GM19238 (cell line): Measurements from ENCODE around the gene SMYD5.

Experiments
- DNase-seq: peaks from one replicate; pipeline ENCODE4 v3.0.0; 2011; ENCODE audit warnings: low spot score; ENCODE audit not compliant: insufficient read length

The SMYD5 gene

DNA sequence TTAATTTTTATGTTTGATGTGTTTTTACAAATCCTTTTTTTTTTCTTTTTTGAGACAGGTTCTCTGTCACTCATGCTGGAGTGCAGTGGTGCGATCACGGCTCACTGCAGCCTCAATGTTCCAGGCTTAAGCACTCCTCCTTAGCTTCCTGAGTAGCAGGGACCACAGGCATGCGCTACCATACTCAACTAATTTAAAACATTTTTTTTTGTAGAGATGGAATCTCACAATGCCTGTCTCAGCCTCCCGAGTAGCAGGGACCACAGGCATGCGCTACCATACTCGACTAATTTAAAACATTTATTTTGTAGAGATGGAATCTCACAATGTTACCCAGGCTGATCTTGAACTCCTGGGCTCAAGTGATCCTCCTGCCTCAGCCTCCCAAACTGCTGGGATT is 8.4 kb upstream of the SMYD5 start:
- DNase-seq: no peak

- no peak for DNase-seq
Measured at GRCh38 chr2:73208258-73208657, 5.8 kb upstream of the SMYD5 start.

- DNase-seq: no peak
Measured at GRCh38 chr2:73210019-73210418, 4.0 kb upstream of the SMYD5 start.

GRCh38 chr2:73210696-73211095 is 3.3 kb upstream of the SMYD5 start:
- DNase-seq: no peak

GRCh38 chr2:73212098-73212447 is 2.0 kb upstream of the SMYD5 start:
- DNase-seq: no peak

GRCh38 chr2:73212448-73213176 is 1.4 kb upstream of the SMYD5 start:
- DNase-seq: peak; percentile 77

GRCh38 chr2:73215254-73215653 is 1.2 kb downstream of the SMYD5 start:
- no peak for DNase-seq

DNA sequence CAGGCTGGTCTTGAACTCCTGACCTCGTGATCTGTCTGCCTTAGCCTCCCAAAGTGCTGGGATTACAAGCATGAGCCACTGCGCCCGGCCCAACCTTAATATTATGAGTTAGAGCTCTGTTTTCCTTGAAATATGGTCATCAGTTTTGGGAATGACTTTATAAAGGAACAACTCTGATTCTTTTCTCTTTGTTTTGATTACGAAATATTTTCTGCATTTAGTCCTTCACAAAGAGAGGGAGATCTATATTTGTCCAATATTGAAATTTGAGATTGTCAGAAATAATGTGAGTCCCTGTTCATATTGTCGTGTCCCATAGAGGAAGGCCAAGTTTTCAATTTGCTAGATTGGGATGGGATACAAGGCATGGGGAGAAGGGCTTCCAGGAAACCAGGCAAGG is 3.1 kb downstream of the SMYD5 start:
- no peak for DNase-seq

- no peak for DNase-seq
Measured at GRCh38 chr2:73217826-73218225, 3.8 kb downstream of the SMYD5 start.

- no peak for DNase-seq
Measured at GRCh38 chr2:73218298-73218697, 4.3 kb downstream of the SMYD5 start.

DNA sequence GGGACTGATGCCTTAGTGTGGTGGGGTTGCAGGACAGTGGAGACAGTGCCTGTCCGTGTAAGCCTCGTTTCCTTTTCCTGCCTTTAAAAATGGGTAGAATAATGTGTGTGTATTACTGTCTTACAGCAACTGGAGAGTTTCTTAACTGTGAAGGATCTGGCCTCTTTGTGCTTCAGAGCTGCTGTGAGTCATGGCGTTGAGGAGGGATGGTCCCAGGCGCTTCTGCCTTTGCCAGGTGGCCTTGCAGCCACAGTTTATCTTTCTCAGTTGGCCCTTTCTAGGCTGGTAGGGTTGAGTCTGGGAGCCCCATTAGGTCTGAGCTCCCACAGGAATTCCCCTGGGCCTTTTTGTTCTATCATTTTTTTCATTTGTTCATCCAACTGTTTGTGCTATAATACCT is 9.8 kb downstream of the SMYD5 start:
- no peak for DNase-seq

- DNase-seq: no peak
Measured at GRCh38 chr2:73225513-73226360, 11.7 kb downstream of the SMYD5 start.

DNA sequence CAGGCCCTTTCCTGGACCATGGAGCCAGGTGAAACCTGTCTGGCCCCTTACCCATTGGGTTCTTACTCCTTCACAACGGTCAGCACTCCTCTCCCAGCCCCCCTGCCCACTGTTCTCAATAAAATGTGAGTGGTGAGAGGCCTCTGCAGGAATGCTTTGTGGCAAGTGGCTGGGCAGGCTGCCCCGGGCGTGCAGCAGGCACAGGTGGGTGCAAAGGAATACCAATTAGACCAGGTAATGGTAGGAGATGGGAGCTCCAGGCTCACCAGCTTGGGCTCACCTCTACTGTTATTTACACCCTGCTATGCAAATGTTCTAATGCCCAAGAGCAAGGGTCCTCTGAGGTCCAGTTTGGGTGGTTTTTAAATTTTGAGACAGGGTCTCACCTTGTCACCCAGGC is 13.0 kb downstream of the SMYD5 start:
- DNase-seq: no peak

DNA sequence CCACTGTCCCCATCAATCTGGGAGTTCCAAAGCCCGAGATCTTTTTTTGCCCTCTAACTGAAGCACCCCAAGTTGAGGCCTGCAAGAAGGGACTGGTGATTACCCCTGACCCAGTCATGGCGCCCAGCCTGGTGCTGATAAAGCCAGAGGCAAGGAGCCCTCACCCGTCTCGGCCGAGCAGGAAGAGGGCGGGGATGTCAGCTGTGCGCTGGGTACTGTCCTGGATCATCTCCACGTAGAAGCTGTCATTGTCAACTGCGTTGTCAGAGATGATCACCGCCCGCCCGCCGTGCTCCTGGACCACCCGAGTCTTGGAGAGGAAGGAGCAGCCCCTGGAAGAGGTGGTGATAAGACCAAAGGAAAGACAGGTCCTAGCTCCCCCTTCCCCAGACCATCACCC is 14.6 kb downstream of the SMYD5 start:
- no peak for DNase-seq

GRCh38 chr2:73232403-73233153 is 18.5 kb downstream of the SMYD5 start:
- no peak for DNase-seq

DNA sequence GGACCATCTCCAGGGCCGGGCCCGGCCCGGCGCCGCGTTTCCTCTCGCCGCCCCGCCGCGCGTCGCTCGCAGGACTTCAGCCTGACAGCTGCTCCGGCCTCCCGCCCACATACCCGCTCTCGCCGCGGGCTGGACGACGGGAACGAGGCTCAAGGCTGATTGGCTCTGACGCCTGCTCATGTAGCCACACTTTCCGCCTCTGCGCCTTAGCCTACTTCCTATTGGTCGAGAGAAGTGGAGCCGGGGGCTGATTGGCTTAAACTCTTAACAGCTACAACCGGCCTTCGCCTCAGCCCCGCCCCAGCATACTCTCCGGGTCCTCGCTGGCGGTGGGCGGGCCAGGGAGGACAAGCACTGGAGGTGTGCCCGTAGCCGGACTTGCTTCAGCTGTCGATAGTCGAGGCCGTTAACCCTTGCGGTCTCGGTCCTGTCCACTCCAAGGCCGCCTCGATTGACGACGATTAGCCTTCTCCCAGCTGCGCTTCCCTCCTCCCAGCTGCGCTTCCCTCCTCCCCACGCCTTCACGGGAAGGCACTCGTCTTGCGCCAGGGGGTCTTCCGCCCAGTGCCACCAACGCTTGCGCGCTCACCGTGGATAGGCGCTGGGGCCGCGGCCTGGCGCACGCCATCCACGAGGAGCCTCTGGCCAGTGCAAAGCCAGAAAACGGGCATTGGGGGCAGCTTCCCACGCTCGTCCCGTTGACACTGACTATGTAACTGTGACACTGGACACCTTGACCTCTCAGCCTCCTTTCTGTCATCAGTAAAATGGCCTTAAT is 19.3 kb downstream of the SMYD5 start, which contains the start of gene PRADC1:
Gene PRADC1, minus strand, starts transcription at position 86 of the 778 bp plus-strand sequence. Its CDS starts 79 bp downstream, at position 7.
- peak; percentile 94 for DNase-seq

DNA sequence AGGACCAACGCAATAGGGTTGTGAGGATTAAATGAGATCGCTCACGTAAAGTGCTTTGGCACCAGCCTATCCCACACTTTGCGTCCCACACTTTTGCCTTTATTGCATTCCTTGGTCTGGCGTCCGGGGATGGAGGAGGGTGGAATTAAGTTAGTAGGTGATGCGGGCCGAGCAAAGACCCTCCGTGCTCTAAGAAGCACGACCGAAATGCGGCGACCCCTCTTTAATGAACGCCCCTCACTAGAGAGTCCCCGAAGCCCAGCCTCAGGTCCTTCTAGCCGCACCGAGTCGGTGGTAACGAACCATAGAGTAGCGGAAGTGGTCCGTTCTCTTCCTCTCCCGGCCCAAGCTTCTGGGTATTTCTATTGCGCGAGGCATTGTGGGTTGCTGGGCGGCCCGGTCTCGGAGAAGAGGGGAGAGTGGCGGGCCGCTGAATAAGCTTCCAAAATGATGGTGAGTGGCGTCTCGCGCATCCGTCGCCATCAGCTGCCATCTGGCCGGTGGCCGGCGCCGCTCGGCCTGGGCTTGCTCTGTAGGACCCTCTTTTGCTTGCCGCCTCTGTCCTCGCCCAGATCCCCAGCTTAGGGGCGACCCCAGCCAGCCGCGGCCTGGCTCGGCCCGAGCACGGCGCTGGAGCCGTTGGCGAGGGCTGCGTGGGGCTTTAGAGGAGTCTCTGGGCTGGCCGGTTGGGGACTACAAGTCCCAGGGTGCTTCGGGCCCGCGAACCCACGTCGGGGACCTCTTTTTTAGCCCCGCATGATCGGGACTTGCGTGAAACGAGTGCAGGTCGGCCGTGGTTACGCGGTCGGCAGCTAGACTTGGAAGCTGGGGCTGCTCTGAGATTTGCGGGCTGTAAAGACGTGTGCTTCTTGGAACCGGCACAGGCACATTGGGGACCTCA is 20.1 kb downstream of the SMYD5 start, which contains the start of gene CCT7:
Gene CCT7, plus strand, starts transcription at position 377 of the 901 bp plus-strand sequence. Its CDS starts 71 bp downstream, at position 448.
- peak; percentile 80 for DNase-seq

- DNase-seq: no peak
Measured at GRCh38 chr2:73235315-73236028, 21.4 kb downstream of the SMYD5 start.

- no peak for DNase-seq
Measured at GRCh38 chr2:73237168-73237567, 23.1 kb downstream of the SMYD5 start.
